ENCODE measurements around the gene ACBD7. TPM values are rescaled to one million over a fixed set of nuclear protein-coding genes. Genes with fewer than 3 reads are reported as not detected.

The ACBD7 gene
- total and polyA plus RNA-seq, 4 experiments from 2014 or later, result not detected

DNA sequence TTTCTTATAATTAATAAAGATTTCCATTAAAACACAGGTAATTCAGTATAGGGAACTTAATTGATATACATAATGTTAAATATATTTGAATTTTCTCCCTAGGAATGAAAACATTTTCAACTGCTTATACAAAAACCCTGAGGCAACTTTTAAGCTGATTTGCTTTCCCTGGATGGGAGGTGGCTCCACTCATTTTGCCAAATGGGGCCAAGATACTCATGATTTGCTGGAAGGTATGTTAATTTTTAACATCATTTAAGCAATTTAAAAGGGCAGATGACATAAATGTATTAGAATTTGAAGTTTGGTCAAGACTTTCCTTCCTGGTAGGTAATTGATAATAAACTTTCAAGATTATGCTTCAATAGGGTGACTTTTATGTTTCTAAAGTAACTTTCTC lies 39.0 kb downstream of the ACBD7 start:
- no peak overlapping the region for H3K4me3 ChIP-seq (ENCODE audit: low read length in 2 of 2)
- intact Hi-C loops (cut with micrococcal nuclease), result no loop called here
- Mint-ChIP-seq H3K27ac (no peak overlapping the region), H3K9me3 (peaks cover 0 to 1% (median 0%) of the 10 kb centered on the region in 8 donors), H3K4me1 (no peaks in the 10 kb centered on the region), H3K27me3 (peaks cover 1 to 2% of the 10 kb centered on the region in 2 donors), H3K4me3 (no peak overlapping the region), H3K36me3 (no peaks in the 10 kb centered on the region)
- no peaks in the 10 kb centered on the region for H3K4me1 ChIP-seq (ENCODE audit: insufficient read depth, low read length)
- ChIA-PET POLR2A (ENCODE audit: partially characterized antibody) (no interaction called here), CTCF (ENCODE audit: partially characterized antibody) (no interaction called here)
- H3K27ac ChIP-seq (ENCODE audit: low read depth, low read length), result no peak overlapping the region
- no peaks in the 10 kb centered on the region for H3K27me3 ChIP-seq (ENCODE audit: insufficient read depth, low read length)
- no peak for DNase-seq
- no peaks in the 10 kb centered on the region for H3K36me3 ChIP-seq (ENCODE audit: insufficient read depth, low read length)
- H3K9me3 ChIP-seq (ENCODE audit: control insufficient read depth in 1 of 2, low read length in 2 of 2), result no peaks in the 10 kb centered on the region

DNA sequence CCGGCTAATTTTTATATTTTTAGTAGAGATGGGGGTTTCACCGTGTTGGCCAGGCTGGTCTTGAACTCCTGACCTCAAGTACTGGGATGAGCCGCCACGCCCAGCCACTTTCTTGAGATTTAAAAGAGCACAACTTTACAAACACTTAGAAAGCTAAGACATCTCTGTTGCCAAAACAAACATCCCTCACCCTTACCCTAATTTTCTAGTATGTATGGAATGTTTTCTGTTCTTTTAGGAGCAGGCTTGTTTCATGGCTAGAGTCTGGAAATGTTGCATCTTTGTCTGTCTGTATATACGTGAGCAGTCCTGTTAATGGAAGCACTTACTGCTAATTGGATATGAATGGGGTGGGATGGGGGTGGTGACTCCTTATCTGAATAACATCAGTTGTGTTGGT lies 42.0 kb downstream of the ACBD7 start:
- no peak overlapping the region for H3K4me3 ChIP-seq (ENCODE audit: low read length in 2 of 2)
- H3K4me1 ChIP-seq (ENCODE audit: insufficient read depth, low read length), result no peaks in the 10 kb centered on the region
- no peak overlapping the region for H3K27ac ChIP-seq (ENCODE audit: low read depth, low read length)
- no peaks in the 10 kb centered on the region for H3K36me3 ChIP-seq (ENCODE audit: insufficient read depth, low read length)
- H3K9me3 ChIP-seq (ENCODE audit: control insufficient read depth in 1 of 2, low read length in 2 of 2), result no peaks in the 10 kb centered on the region
- no peak overlapping the region for H3K27ac Mint-ChIP-seq
- H3K27me3 Mint-ChIP-seq, result peaks cover 1 to 2% of the 10 kb centered on the region in 2 donors
- no peaks in the 10 kb centered on the region for H3K9me3 Mint-ChIP-seq
- ChIA-PET CTCF (ENCODE audit: partially characterized antibody) (no interaction called here), POLR2A (ENCODE audit: partially characterized antibody) (no interaction called here)
- H3K27me3 ChIP-seq (ENCODE audit: insufficient read depth, low read length), result no peaks in the 10 kb centered on the region
- H3K4me3 Mint-ChIP-seq, result no peak overlapping the region
- DNase-seq, result no peak
- no peaks in the 10 kb centered on the region for H3K36me3 Mint-ChIP-seq
- peaks cover 0 to 2% (median under 1%) of the 10 kb centered on the region in 4 donors for H3K4me1 Mint-ChIP-seq
- intact Hi-C loops (cut with micrococcal nuclease), result no loop called here

DNA sequence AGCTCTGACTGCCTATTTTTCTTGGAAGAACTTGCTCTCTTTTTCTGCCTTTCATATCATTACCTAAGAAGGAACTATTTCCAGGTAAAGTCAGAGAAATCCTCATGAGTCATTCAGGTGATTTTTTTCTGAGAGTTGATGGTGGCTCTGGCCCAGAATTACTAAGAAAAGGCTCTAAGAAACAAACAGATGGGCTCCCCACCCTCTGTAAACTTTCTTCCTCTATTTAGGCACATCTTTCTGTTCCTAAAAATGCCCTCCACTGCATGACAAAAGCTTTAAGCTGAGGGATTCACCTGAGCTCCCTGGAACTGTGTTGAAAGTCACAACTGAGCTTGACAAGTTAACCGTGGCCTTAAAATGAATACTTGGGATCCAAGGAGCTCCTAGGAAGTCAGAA lies 43.2 kb downstream of the ACBD7 start:
- ChIA-PET POLR2A (ENCODE audit: partially characterized antibody) (no interaction called here), CTCF (ENCODE audit: partially characterized antibody) (no interaction called here)
- Histone ChIP-seq H3K27me3 (ENCODE audit: insufficient read depth, low read length) (no peaks in the 10 kb centered on the region), H3K4me1 (ENCODE audit: insufficient read depth, low read length) (no peaks in the 10 kb centered on the region), H3K9me3 (ENCODE audit: control insufficient read depth in 1 of 2, low read length in 2 of 2) (no peaks in the 10 kb centered on the region), H3K36me3 (ENCODE audit: insufficient read depth, low read length) (no peaks in the 10 kb centered on the region), H3K27ac (ENCODE audit: low read depth, low read length) (no peak overlapping the region), H3K4me3 (ENCODE audit: low read length in 2 of 2) (no peak overlapping the region)
- DNase-seq, result no peak
- Mint-ChIP-seq H3K27me3 (peaks cover 1 to 2% of the 10 kb centered on the region in 2 donors), H3K36me3 (no peaks in the 10 kb centered on the region), H3K27ac (no peak overlapping the region), H3K4me1 (peaks cover 0 to 2% (median under 1%) of the 10 kb centered on the region in 4 donors), H3K4me3 (no peak overlapping the region), H3K9me3 (no peaks in the 10 kb centered on the region)
- intact Hi-C loops (cut with micrococcal nuclease), result no loop called here

DNA sequence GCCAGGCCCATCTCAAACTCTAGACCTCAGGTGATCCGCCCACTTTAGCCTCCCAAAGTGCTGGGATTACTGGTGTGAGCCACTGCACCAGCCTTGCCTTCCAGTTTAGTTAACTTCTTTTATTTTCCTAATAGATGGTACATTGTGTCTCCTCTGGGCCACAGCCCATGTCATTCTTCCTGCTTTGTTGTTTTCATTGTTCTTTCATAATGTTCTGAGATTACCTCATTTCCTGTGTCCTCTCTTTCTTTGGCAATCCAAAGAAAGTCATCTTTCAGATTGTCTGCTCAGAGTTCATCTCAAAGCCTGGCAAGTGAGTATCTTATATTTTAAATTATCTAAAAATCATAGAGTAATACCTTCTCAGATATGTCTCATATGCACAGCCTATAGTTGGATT lies 44.9 kb downstream of the ACBD7 start, which contains the start of gene OLAH:
TSS of gene OLAH (plus strand) at position 270 of the 400 bp plus-strand sequence. CDS start 3,346 bp downstream, outside the sequence.
- Mint-ChIP-seq H3K9me3 (peaks cover 0 to 2% (median 0%) of the 10 kb centered on the region in 8 donors), H3K36me3 (no peaks in the 10 kb centered on the region), H3K27me3 (peaks cover 1 to 2% of the 10 kb centered on the region in 2 donors), H3K4me1 (peaks cover 0 to 2% (median under 1%) of the 10 kb centered on the region in 4 donors), H3K4me3 (no peak within 1 kb of the TSS), H3K27ac (peak within 1 kb of the TSS in 2 of 7 donors; percentile 10 to 37)
- intact Hi-C loops (cut with micrococcal nuclease), result no loop called here
- H3K4me1 ChIP-seq (ENCODE audit: insufficient read depth, low read length), result no peaks in the 10 kb centered on the region
- no peak within 1 kb of the TSS for H3K27ac ChIP-seq (ENCODE audit: low read depth, low read length)
- no peaks in the 10 kb centered on the region for H3K9me3 ChIP-seq (ENCODE audit: control insufficient read depth in 1 of 2, low read length in 2 of 2)
- H3K36me3 ChIP-seq (ENCODE audit: insufficient read depth, low read length), result no peaks in the 10 kb centered on the region
- DNase-seq, result no peak
- no peaks in the 10 kb centered on the region for H3K27me3 ChIP-seq (ENCODE audit: insufficient read depth, low read length)
- H3K4me3 ChIP-seq (ENCODE audit: low read length in 2 of 2), result no peak within 1 kb of the TSS
- POLR2A ChIA-PET (ENCODE audit: partially characterized antibody), result no interaction called here
- CTCF ChIA-PET (ENCODE audit: partially characterized antibody), result no interaction called here

DNA sequence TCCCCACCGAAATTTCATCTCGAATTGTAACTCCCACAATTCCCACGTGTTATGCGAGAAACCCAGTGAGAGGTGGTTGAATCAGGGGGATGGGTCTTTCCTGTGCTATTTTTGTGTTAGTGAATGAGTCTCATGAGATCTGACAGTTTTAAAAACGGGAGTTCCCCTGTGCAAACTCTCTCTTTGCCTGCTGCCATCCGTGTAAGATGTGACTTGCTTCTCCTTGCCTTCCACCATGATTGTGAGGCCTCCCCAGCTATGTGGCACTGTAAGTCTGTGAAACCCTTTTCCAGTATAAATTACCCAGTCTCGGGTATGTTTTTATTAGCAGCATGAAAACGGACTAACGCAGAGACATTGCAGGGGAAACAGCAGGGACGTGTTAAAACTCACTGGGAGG lies 50.2 kb downstream of the ACBD7 start:
- CTCF ChIA-PET (ENCODE audit: partially characterized antibody), result no interaction called here
- POLR2A ChIA-PET (ENCODE audit: partially characterized antibody), result no interaction called here

DNA sequence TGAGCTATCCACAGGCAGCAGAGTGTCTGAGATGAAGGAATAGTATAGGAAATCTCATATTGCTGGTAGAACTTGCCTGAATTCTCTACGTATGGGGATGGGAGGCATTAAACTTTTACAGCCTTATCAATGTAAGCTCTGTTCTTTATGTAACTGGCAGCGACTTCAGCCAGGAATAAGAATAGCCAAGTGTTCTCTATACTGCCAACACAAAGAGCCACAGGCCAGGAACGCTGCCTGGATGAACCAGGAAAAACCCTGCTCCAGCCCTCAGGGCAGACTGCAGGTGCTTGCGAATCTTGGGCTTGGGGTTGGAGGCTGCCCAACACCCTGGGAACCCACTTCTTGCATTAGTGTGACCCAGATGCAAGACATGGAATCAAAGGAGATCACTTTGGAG lies 50.9 kb downstream of the ACBD7 start:
- intact Hi-C loops (cut with micrococcal nuclease), result no loop called here

More for the DNA sequence above, 50.2 kb downstream of the ACBD7 start:
- H3K36me3 Mint-ChIP-seq, result no peaks in the 10 kb centered on the region
- H3K4me3 Mint-ChIP-seq, result no peak overlapping the region
- no peak overlapping the region for H3K4me3 ChIP-seq (ENCODE audit: low read length in 2 of 2)
- H3K4me1 Mint-ChIP-seq, result no peaks in the 10 kb centered on the region
- DNase-seq, result no peak
- H3K9me3 ChIP-seq (ENCODE audit: control insufficient read depth in 1 of 2, low read length in 2 of 2), result no peaks in the 10 kb centered on the region
- H3K27me3 ChIP-seq (ENCODE audit: insufficient read depth, low read length), result no peaks in the 10 kb centered on the region
- intact Hi-C loops (cut with micrococcal nuclease), result no loop called here
- no peaks in the 10 kb centered on the region for H3K4me1 ChIP-seq (ENCODE audit: insufficient read depth, low read length)
- H3K27ac ChIP-seq (ENCODE audit: low read depth, low read length), result no peak overlapping the region
- H3K36me3 ChIP-seq (ENCODE audit: insufficient read depth, low read length), result no peaks in the 10 kb centered on the region
- H3K27me3 Mint-ChIP-seq, result no peaks in the 10 kb centered on the region
- peaks cover 0 to 2% (median 0%) of the 10 kb centered on the region in 8 donors for H3K9me3 Mint-ChIP-seq
- H3K27ac Mint-ChIP-seq, result no peak overlapping the region

DNA sequence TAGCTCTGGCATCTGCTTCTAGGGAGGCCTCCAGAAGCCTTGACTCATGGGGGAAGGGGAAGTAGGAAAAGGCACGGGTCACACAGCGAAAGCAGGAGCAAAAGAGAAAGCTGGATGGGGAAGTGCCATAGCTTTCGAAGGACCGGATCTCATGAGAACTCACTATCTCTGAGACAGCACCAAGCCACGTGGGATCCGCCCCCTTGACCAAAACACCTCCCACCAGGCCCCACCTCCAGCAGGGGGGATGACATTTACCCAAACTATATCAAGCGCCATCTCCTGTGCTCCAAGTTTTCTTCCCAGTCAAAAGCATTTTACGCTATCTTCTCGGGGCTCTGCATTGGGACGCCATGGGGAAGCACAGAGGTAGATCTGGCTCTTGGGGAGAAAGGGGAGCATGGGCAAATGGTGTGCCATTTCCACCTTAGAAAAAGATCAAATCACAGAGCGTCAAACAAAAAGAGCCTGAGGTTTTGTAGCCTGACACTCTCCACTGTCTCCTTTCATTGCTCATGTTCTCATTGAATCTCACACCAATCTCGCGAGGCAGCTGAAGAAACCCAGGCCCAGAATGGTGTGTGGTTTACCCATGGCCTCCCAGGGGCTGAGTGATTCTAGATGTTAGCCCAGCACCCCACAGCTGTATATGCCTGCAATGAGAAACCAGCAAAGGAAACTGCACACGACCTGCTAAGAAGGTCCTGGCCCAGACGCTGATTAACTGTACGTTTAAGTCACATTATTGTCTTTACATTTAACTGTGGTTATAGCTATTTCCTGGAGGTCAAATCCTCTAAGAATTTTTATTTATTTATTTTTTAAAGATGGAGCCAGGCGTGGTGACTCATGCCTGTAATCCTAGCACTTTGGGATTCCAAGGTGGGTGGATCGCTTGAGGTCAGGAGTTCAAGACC lies 52.9 kb downstream of the ACBD7 start:
- Histone ChIP-seq H3K4me1 (ENCODE audit: insufficient read depth, low read length) (no peaks in the 10 kb centered on the region), H3K36me3 (ENCODE audit: insufficient read depth, low read length) (no peaks in the 10 kb centered on the region), H3K27ac (ENCODE audit: low read depth, low read length) (no peak overlapping the region), H3K4me3 (ENCODE audit: low read length in 2 of 2) (no peak overlapping the region), H3K9me3 (ENCODE audit: control insufficient read depth in 1 of 2, low read length in 2 of 2) (no peaks in the 10 kb centered on the region), H3K27me3 (ENCODE audit: insufficient read depth, low read length) (no peaks in the 10 kb centered on the region)
- intact Hi-C loops (cut with micrococcal nuclease), result no loop called here
- Mint-ChIP-seq H3K9me3 (peaks cover 0 to 2% (median 0%) of the 10 kb centered on the region in 8 donors), H3K27ac (no peak overlapping the region), H3K4me3 (no peak overlapping the region), H3K36me3 (no peaks in the 10 kb centered on the region), H3K4me1 (no peaks in the 10 kb centered on the region), H3K27me3 (peaks cover 0 to 2% of the 10 kb centered on the region in 2 donors)
- CTCF ChIA-PET (ENCODE audit: partially characterized antibody), result no interaction called here
- POLR2A ChIA-PET (ENCODE audit: partially characterized antibody), result no interaction called here
- DNase-seq, result no peak

More for the DNA sequence above, 50.9 kb downstream of the ACBD7 start:
- Histone ChIP-seq H3K4me1 (ENCODE audit: insufficient read depth, low read length) (no peaks in the 10 kb centered on the region), H3K36me3 (ENCODE audit: insufficient read depth, low read length) (no peaks in the 10 kb centered on the region), H3K27ac (ENCODE audit: low read depth, low read length) (no peak overlapping the region), H3K9me3 (ENCODE audit: control insufficient read depth in 1 of 2, low read length in 2 of 2) (no peaks in the 10 kb centered on the region), H3K4me3 (ENCODE audit: low read length in 2 of 2) (no peak overlapping the region), H3K27me3 (ENCODE audit: insufficient read depth, low read length) (no peaks in the 10 kb centered on the region)
- Mint-ChIP-seq H3K4me1 (no peaks in the 10 kb centered on the region), H3K9me3 (peaks cover 0 to 2% (median 0%) of the 10 kb centered on the region in 8 donors), H3K4me3 (no peak overlapping the region), H3K27ac (no peak overlapping the region), H3K27me3 (no peaks in the 10 kb centered on the region), H3K36me3 (no peaks in the 10 kb centered on the region)
- POLR2A ChIA-PET (ENCODE audit: partially characterized antibody), result no interaction called here
- CTCF ChIA-PET (ENCODE audit: partially characterized antibody), result no interaction called here
- no peak for DNase-seq

Measured in CD4-positive, alpha-beta memory T cell (primary cell).